ENCODE data around the gene HEPHL1.

HEPHL1 gene

DNA sequence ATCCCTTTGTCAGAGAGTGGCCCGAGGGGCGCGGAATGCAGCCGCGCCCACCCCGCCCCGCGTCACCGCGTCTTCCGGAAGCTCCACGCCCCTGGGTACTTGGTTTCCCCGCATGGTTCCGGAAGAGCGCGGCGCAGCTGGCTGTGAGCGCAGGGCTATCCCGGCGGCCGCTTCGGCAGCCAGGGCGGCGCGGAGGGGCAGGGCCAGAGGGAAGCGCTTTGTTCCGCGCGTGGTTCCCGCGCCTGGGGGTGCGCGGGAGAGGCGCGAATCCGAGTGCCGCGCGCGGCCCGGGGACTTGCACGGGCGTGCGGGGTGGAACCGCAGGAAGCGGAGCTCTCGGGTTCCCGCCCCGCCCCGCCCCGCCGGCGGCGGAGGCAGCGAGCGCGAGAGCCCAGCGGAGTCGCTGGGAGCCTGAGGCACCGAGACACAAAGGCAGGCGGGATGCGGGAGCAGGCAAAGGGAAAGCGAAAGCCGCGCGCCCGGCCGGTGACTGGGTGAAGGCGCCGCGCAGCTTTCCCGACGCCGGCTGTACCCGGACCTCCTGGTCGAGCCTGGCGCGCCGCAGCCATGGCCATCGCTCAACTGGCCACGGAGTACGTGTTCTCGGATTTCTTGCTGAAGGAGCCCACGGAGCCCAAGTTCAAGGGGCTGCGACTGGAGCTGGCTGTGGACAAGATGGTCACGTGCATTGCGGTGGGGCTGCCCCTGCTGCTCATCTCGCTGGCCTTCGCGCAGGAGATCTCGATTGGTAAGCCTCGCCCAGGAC, 107.8 kb downstream of the HEPHL1 start, which contains the start of gene PANX1:
Gene PANX1, plus strand, starts transcription at position 96 of the 766 bp plus-strand sequence. Its CDS starts 472 bp downstream, at position 568.
- peak within 1 kb of the TSS; percentile 98 for H3K27ac ChIP-seq
- peak; percentile 84 for DNase-seq (ENCODE audit: low spot score)
- ChIA-PET CTCF (interaction anchor here (0.6 to 1.2 kb wide), 4 partner anchors 22 to 207 kb away, joined by 3 to 6 read pairs (median 4); no protein-coding TSS in a partner anchor), POLR2A (ENCODE audit: low non-redundant PET) (interaction anchor here (0.5 to 1.0 kb wide), 4 partner anchors 16 to 273 kb away, joined by 3 to 6 read pairs (median 4); no protein-coding TSS in a partner anchor)
- TF ChIP-seq CTCF (conservative IDR thresholded peaks at IDR 0.05; ENCODE audit: low read depth) = no peak

DNA sequence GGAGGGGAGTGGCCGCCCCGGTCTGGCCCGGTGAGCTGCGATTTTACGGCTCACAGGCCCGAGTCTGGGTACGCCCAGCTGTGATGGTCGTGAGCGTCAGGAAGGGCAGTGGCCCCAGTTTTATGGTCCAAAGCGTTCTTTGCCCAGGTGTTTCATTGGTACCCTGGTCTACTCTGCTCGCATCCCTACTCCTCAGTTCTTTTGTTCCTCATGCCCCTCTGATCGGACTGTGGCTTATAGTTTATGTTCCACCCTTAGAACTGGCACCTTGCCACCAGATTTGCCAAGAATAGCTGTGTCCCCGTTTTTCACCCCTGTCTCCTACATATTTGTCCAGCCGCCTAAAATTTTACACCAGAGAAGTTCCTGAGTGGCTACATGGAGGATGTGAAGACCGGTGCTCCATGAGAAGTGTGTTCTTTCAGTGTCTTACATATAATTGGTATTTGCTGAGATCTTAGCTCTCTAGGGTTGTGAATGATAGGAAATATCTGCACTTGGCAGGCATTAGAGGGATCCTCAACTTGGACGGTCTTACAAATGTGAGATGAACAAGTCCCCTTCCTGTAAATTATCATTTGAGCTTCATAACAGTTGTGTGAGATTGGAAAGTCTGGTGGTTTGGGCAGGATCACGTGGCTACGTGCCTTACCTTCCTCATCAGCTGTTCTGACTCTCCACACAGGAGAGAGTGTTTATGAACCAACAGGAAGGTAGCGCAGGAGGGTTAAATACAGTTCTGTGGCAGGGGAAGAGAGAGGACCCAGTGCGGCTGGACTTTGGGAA, 108.6 kb downstream of the HEPHL1 start:
- peak overlapping the region; percentile 98 for H3K27ac ChIP-seq
- CTCF ChIA-PET = interaction anchor here (0.6 to 1.1 kb wide), 4 partner anchors 21 to 692 kb away, joined by 3 to 5 read pairs (median 3); no protein-coding TSS in a partner anchor

DNA sequence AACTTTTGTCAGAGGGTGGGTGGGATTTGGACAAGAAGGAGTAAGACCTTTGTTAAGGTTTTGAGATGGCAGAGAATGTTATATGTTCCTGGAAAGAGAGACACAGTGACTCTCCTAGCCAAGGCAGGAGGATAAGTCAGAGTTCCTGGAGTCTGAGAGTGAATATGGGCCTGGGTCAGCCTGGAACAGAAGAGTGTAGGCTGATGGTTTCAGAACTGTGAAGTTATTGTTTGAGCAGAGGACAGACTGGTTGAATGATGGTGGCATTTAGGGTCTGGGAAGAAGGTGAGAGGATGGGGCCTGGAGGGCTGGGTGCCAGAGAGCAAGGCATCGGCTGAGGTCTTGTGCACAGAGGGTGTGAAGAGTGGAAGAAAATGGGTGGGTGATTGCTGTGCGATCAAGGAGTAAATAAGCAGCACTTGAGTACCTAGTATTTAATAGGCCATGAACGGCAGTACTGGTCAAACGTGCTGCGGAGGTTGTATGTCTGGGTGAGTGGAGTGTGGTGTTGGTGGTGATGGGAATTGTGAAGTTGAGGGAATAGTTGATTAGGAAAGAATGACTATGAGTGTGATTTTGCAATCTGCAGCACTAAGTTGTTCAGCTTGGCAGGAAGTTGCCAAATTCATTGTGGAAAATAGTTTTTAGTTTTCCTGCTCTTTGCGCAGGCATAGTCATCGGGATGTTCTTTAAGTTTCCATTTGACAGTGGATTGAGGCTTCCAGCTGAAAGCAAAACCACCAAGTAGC, 109.3 kb downstream of the HEPHL1 start:
- H3K27ac ChIP-seq = peak overlapping the region; percentile 98
- no peak for TF ChIP-seq CTCF (conservative IDR thresholded peaks at IDR 0.05; ENCODE audit: low read depth)
- ChIA-PET CTCF (interaction anchor here (0.6 to 1.5 kb wide), 3 partner anchors 53 to 693 kb away, joined by 3 to 5 read pairs (median 3); no protein-coding TSS in a partner anchor), POLR2A (ENCODE audit: low non-redundant PET) (no interaction called here)
- peak; percentile 48 for DNase-seq (ENCODE audit: low spot score)

More for the DNA sequence above, 108.6 kb downstream of the HEPHL1 start:
- no peak for TF ChIP-seq CTCF (conservative IDR thresholded peaks at IDR 0.05; ENCODE audit: low read depth)
- no peak for DNase-seq (ENCODE audit: low spot score)
- POLR2A ChIA-PET (ENCODE audit: low non-redundant PET) = interaction anchor here (0.6 to 1.0 kb wide), 2 partner anchors 20 to 272 kb away, joined by 3 to 6 read pairs; no protein-coding TSS in a partner anchor

GRCh38 chr11:94131047-94131717, 110.0 kb downstream of the HEPHL1 start:
- POLR2A ChIA-PET (ENCODE audit: low non-redundant PET) = no interaction called here
- peak overlapping the region; percentile 98 for H3K27ac ChIP-seq
- no peak for TF ChIP-seq CTCF (conservative IDR thresholded peaks at IDR 0.05; ENCODE audit: low read depth)
- DNase-seq (ENCODE audit: low spot score) = no peak
- CTCF ChIA-PET = interaction anchor here (0.5 to 1.5 kb wide), 4 partner anchors 20 to 343 kb away, joined by 3 to 6 read pairs (median 4); no protein-coding TSS in a partner anchor

- no peak for TF ChIP-seq CTCF (conservative IDR thresholded peaks at IDR 0.05; ENCODE audit: low read depth)
- peak overlapping the region; percentile 98 for H3K27ac ChIP-seq
- ChIA-PET CTCF (interaction anchor here (0.5 to 1.5 kb wide), 4 partner anchors 19 to 342 kb away, joined by 3 to 6 read pairs (median 4); no protein-coding TSS in a partner anchor), POLR2A (ENCODE audit: low non-redundant PET) (no interaction called here)
- no peak for DNase-seq (ENCODE audit: low spot score)
These were observed 110.6 kb downstream of the HEPHL1 start for GRCh38 chr11:94131718-94132115.
